ENCODE measurements around the gene L3MBTL4. TPM values are rescaled to one million over a fixed set of nuclear protein-coding genes. Genes with fewer than 3 reads are reported as not detected.
"Not testable (repeated sequence)": the region's sequence is repeated elsewhere in the genome, so short reads cannot be mapped to it uniquely, and the experiment has no call there.

The L3MBTL4 gene
- total RNA-seq, 1 donor from 2014 or later, result 17.5 TPM

DNA sequence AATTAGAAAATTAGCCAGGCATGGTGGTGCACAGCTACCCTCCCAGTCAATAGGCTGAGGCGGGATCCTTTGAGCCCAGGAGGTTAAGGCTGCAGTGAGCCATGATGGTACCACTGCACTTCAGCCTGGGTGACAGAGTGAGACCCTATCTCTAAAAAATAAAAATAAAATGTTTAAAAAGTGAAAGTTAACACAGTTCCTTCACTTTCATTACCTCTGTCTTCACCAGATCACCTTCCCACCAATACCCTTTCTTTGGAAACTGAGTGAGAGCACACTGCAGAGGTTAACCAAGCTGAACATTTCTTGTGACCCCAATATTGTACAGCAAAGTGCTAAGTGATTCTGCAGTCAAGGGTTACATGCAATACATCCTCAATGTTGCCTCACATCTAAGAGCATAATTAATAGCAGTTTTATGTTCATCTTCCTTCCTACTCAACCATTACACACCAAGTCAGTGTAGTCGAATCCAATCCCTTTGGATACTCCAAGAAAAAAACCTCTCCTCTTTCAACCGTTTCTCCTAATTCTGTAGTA is 1.7 kb downstream of the L3MBTL4 start:
- TF ChIP-seq, protein P1, sequence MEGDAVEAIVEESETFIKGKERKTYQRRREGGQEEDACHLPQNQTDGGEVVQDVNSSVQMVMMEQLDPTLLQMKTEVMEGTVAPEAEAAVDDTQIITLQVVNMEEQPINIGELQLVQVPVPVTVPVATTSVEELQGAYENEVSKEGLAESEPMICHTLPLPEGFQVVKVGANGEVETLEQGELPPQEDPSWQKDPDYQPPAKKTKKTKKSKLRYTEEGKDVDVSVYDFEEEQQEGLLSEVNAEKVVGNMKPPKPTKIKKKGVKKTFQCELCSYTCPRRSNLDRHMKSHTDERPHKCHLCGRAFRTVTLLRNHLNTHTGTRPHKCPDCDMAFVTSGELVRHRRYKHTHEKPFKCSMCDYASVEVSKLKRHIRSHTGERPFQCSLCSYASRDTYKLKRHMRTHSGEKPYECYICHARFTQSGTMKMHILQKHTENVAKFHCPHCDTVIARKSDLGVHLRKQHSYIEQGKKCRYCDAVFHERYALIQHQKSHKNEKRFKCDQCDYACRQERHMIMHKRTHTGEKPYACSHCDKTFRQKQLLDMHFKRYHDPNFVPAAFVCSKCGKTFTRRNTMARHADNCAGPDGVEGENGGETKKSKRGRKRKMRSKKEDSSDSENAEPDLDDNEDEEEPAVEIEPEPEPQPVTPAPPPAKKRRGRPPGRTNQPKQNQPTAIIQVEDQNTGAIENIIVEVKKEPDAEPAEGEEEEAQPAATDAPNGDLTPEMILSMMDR (IDR thresholded peaks at IDR 0.05; ENCODE audit: unreplicated experiment), result no peak
- Mint-ChIP-seq H3K4me1 (peaks cover 18% of the 10 kb centered on the region), H3K27me3 (ENCODE audit: low read depth) (peaks cover 43% of the 10 kb centered on the region), H3K27ac (peak overlapping the region; percentile 71), H3K9me3 (no peaks in the 10 kb centered on the region), H3K36me3 (no peaks in the 10 kb centered on the region), H3K4me3 (peak overlapping the region; percentile 75)
- DNase-seq (ENCODE audit: low spot score in 2 of 2, unreplicated experiment in 2 of 2), result no peak

DNA sequence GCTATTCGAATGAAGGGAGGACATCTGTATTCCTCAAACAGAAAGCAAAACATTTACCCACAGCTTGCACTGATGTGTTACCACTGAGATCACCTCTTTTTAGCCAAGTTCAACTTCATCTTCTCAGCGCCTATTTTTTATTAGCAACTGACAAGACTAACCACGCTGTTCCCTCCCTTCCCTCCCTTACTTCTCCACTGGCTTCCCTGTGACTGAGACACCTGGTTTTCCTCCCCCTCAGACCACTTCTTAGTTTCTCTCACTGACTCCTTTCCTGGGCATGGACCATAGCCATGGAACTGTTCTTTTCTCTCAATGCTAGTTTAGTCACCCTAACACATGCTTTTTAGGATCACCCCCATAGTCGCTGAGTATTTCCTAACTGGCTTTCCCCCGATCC is 3.3 kb downstream of the L3MBTL4 start:
- H3K4me3 Mint-ChIP-seq, result no peak overlapping the region
- H3K27ac Mint-ChIP-seq, result peak overlapping the region; percentile 19
- peaks cover 37% of the 10 kb centered on the region for H3K27me3 Mint-ChIP-seq (ENCODE audit: low read depth)
- H3K36me3 Mint-ChIP-seq, result no peaks in the 10 kb centered on the region
- no peak for DNase-seq (ENCODE audit: low spot score in 2 of 2, unreplicated experiment in 2 of 2)
- TF ChIP-seq, protein P1 (IDR thresholded peaks at IDR 0.05; ENCODE audit: unreplicated experiment), result no peak
- peaks cover 18% of the 10 kb centered on the region for H3K4me1 Mint-ChIP-seq
- no peaks in the 10 kb centered on the region for H3K9me3 Mint-ChIP-seq

DNA sequence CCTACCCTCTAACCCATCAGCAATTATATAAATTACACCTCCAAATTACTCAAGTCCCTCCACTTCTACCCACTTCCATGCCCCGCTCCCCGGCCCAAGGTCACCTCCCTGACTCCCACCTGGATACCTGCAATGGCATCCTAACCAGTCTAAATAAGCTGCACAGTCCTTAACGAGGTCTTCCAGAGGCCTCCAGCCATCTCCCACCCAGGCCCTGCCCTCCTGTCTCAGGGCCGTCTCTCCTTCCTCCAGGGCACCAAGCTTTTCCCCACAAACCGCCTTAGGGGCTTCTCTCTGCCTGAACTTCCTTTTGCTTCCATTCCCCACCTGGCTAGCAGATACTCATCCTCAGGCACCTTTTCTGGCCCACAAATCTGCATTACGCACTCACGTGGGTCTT is 4.8 kb downstream of the L3MBTL4 start:
- TF ChIP-seq, protein P1 (IDR thresholded peaks at IDR 0.05; ENCODE audit: unreplicated experiment), result no peak
- H3K4me3 Mint-ChIP-seq, result no peak overlapping the region
- H3K36me3 Mint-ChIP-seq, result no peaks in the 10 kb centered on the region

DNA sequence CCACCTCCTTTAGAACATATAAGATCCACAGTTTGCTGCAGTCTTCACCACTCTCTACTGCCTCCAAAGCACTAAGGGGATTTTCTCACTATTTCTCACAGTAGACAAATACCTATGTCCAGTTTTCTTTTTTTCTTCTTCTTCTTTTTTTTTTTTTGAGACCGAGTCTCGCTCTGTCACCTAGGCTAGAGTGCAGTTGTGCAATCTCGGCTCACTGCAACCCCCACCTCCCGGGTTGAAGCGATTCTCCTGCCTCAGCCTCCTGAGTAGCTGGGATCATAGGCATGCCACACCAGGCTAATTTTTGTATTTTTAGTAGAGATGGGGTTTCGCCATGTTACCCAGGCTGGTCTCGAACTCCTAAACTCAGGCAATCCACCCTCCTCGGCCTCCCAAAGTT is 6.2 kb downstream of the L3MBTL4 start:
- not testable (repeated sequence) for H3K36me3 Mint-ChIP-seq; DNase-seq (ENCODE audit: low spot score in 2 of 2, unreplicated experiment in 2 of 2); H3K4me3 Mint-ChIP-seq; H3K9me3 Mint-ChIP-seq; H3K27ac Mint-ChIP-seq
- Mint-ChIP-seq H3K27me3 (ENCODE audit: low read depth) (peaks cover 20% of the 10 kb centered on the region), H3K4me1 (peaks cover 11% of the 10 kb centered on the region)

More for the DNA sequence above, 4.8 kb downstream of the L3MBTL4 start:
- Mint-ChIP-seq H3K27me3 (ENCODE audit: low read depth) (peaks cover 26% of the 10 kb centered on the region), H3K4me1 (peaks cover 13% of the 10 kb centered on the region), H3K27ac (no peak overlapping the region), H3K9me3 (no peaks in the 10 kb centered on the region)
- DNase-seq (ENCODE audit: low spot score in 2 of 2, unreplicated experiment in 2 of 2), result no peak

DNA sequence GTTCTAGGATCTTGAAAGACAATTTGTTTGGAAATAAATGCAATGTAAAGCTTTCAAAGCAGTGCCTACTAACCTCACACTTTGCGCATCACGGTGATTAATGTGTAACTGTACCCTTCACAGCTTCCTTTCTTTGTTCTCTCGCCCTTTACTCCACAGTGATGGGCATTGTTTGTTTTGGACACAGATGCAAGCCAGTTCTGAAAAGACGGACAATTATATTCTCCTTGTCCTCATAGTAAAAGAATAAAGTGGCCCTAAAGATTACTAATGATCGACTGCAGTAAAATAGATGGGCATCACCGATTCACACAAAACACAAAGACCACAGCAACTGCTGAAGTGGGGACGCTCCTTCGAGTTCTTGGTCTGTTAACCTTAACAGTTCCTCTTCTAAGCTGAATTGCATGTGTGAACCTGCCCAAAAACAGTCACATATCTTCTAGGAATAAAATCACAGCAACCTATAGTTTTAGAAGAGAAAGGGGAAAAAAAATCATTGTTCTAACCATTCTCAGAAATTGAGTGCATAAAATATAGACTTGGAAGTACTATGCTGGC is 7.7 kb downstream of the L3MBTL4 start:
- Mint-ChIP-seq H3K9me3 (no peaks in the 10 kb centered on the region), H3K27ac (no peak overlapping the region), H3K27me3 (ENCODE audit: low read depth) (peaks cover 7% of the 10 kb centered on the region), H3K36me3 (no peaks in the 10 kb centered on the region), H3K4me1 (peaks cover 3% of the 10 kb centered on the region), H3K4me3 (no peak overlapping the region)
- TF ChIP-seq, protein P1 (IDR thresholded peaks at IDR 0.05; ENCODE audit: unreplicated experiment), result no peak
- DNase-seq (ENCODE audit: low spot score in 2 of 2, unreplicated experiment in 2 of 2), result no peak

DNA sequence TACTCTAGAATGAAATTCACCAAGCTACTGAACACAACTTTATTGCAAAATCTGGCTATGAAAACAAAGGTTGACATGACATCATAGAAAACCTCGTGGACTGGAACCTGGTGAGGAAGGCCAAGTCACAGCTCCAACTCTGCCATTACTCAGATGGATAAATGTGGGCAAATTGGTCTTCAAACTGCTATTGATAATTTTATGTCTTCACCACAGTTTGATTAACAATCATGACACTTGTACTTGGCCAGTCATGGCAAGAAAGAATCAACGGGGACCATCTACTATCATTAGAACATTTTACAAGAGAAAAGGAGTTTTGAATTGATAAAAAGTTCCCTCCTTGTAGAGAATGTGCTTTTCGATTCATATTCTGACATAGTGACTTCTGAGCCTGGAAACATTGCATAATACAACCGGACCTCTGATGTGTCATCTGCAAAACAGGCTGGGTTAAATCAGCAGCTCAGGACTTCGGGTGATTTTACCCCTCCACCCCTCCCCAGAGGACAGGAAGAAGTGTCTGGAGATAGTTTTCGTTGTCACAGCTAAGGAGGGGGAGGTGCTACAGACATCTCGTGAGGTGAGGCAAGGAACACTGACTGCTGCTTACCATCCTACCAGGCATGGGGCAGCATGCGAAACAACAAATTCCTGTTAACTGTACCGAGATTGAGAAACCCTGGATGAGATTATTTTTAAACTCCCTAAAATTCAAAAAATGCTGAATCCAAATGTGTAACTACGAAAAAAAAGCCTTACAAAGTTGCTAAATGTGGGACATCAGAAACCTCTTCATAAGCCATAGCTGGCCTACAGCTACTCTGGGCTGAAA is 8.4 kb downstream of the L3MBTL4 start:
- Mint-ChIP-seq H3K36me3 (no peaks in the 10 kb centered on the region), H3K4me1 (no peaks in the 10 kb centered on the region), H3K9me3 (no peaks in the 10 kb centered on the region), H3K27me3 (ENCODE audit: low read depth) (peaks cover 3% of the 10 kb centered on the region), H3K27ac (no peak overlapping the region), H3K4me3 (no peak overlapping the region)
- TF ChIP-seq, protein P1 (IDR thresholded peaks at IDR 0.05; ENCODE audit: unreplicated experiment), result no peak
- no peak for DNase-seq (ENCODE audit: low spot score in 2 of 2, unreplicated experiment in 2 of 2)
